ENCODE measurements around the gene CHRNA1. TPM values are rescaled to one million over a fixed set of nuclear protein-coding genes. Genes with fewer than 3 reads are reported as not detected.
A peak's percentile ranks its signal among the peaks of the same experiment; 100 is the strongest.

The CHRNA1 gene
- total RNA-seq, 1 experiment from 2014 or later: not detected

GRCh38 chr2:174780191-174780840 lies 16.0 kb upstream of the CHRNA1 start:
- Mint-ChIP-seq H3K27ac (ENCODE audit: low read depth, unreplicated experiment) (no peak overlapping the region), H3K4me1 (ENCODE audit: insufficient read depth, unreplicated experiment) (peaks cover 18% of the 10 kb centered on the region), H3K9me3 (ENCODE audit: unreplicated experiment) (no peaks in the 10 kb centered on the region), H3K36me3 (ENCODE audit: insufficient read depth, unreplicated experiment) (no peaks in the 10 kb centered on the region), H3K27me3 (ENCODE audit: insufficient read depth, unreplicated experiment) (no peaks in the 10 kb centered on the region), H3K4me3 (ENCODE audit: unreplicated experiment) (no peak overlapping the region)
- TF ChIP-seq CTCF (IDR thresholded peaks at IDR 0.05; ENCODE audit: unreplicated experiment): no peak
- intact Hi-C loops (cut with micrococcal nuclease): no loop called here
- CTCF ChIA-PET: interaction anchor here (1.5 kb wide), 1 partner anchor 205 kb away, joined by 8 read pairs; no protein-coding TSS in a partner anchor
- no peak for DNase-seq (ENCODE audit: unreplicated experiment)
- no TSS peak for BruUV-seq (replicated peaks)
- POLR2A ChIA-PET: no interaction called here

GRCh38 chr2:174779361-174779928 lies 15.2 kb upstream of the CHRNA1 start:
- Mint-ChIP-seq H3K36me3 (ENCODE audit: insufficient read depth, unreplicated experiment) (no peaks in the 10 kb centered on the region), H3K9me3 (ENCODE audit: unreplicated experiment) (no peaks in the 10 kb centered on the region), H3K4me3 (ENCODE audit: unreplicated experiment) (no peak overlapping the region), H3K27ac (ENCODE audit: low read depth, unreplicated experiment) (no peak overlapping the region), H3K27me3 (ENCODE audit: insufficient read depth, unreplicated experiment) (no peaks in the 10 kb centered on the region), H3K4me1 (ENCODE audit: insufficient read depth, unreplicated experiment) (peaks cover 18% of the 10 kb centered on the region)
- no TSS peak for BruUV-seq (replicated peaks)
- CTCF ChIA-PET: interaction anchor here (1.5 kb wide), 1 partner anchor 206 kb away, joined by 8 read pairs; no protein-coding TSS in a partner anchor
- POLR2A ChIA-PET: no interaction called here
- no peak for TF ChIP-seq CTCF (IDR thresholded peaks at IDR 0.05; ENCODE audit: unreplicated experiment)
- intact Hi-C loops (cut with micrococcal nuclease): no loop called here
- no peak for DNase-seq (ENCODE audit: unreplicated experiment)

GRCh38 chr2:174778085-174778981 lies 14.1 kb upstream of the CHRNA1 start:
- ChIA-PET POLR2A (interaction anchor here (1.1 kb wide), 1 partner anchor 48 kb away, joined by 3 read pairs; no protein-coding TSS in a partner anchor), CTCF (interaction anchor here (1.5 kb wide), 1 partner anchor 207 kb away, joined by 8 read pairs; no protein-coding TSS in a partner anchor)
- BruUV-seq (replicated peaks): no TSS peak
- no peak for TF ChIP-seq CTCF (IDR thresholded peaks at IDR 0.05; ENCODE audit: unreplicated experiment)
- intact Hi-C loops (cut with micrococcal nuclease): no loop called here
- peak; percentile 69 for DNase-seq (ENCODE audit: unreplicated experiment)
- Mint-ChIP-seq H3K27me3 (ENCODE audit: insufficient read depth, unreplicated experiment) (no peaks in the 10 kb centered on the region), H3K4me3 (ENCODE audit: unreplicated experiment) (no peak overlapping the region), H3K4me1 (ENCODE audit: insufficient read depth, unreplicated experiment) (peaks cover 18% of the 10 kb centered on the region), H3K36me3 (ENCODE audit: insufficient read depth, unreplicated experiment) (no peaks in the 10 kb centered on the region), H3K27ac (ENCODE audit: low read depth, unreplicated experiment) (no peak overlapping the region), H3K9me3 (ENCODE audit: unreplicated experiment) (no peaks in the 10 kb centered on the region)

Data from MCF 10A (cell line).